ENCODE data around the gene PEAR1. TPM values are rescaled to one million over a fixed set of nuclear protein-coding genes. Genes with fewer than 3 reads are reported as not detected.
A peak's percentile ranks its signal among the peaks of the same experiment; 100 is the strongest.

PEAR1 gene
- total RNA-seq, 8 experiments from 2014 or later = 0.14 to 2.8 (median 0.41) TPM; not detected in 1

DNA sequence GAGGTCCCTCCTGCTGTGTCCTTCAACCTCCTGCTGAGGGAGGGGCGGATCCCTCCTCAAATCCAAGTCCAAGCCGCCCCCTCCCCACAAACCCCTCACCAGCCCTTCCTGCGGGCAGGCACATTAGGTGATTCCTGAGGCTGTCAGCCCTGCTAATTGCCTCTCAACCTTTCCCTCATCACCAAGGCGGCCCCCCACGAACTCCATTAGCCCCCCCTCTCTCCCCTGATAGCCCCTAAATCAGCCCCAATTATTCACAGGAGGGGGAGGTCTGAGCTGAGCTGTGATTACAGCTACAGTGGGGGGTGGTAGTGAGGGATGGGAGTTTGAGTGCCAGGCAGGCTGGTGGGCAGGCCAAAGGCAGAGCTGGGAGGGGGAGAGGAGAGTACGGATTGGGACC, 5.8 kb upstream of the PEAR1 start:
- in situ Hi-C loops (cut with MboI; ENCODE audit: low pct_unique_long_range_greater_than_20kb in 2 of 9, low sequenced_read_pairs in 9 of 9, unreplicated experiment in 9 of 9) = no loop called here
- peak overlapping the region; percentile 1 to 41 for H3K27ac ChIP-seq
- peaks cover 49 to 53% of the 10 kb centered on the region in 2 donors for H3K4me1 ChIP-seq (replicated peaks in 1 of 2)
- peak in 5 of 8 experiments; percentile 3 to 42 (median 11) for ATAC-seq (replicated peaks in 6 of 8)
- no peak overlapping the region for H3K4me3 ChIP-seq
- no CpG with 5 or more reads among the region's 6 CpGs for WGBS, 10 experiments

GRCh38 chr1:156889802-156890580, 3.5 kb upstream of the PEAR1 start:
- ATAC-seq (replicated peaks in 6 of 8) = peak; percentile 24 to 63 (median 38)
- peaks cover 27 to 31% of the 10 kb centered on the region in 2 donors for H3K4me1 ChIP-seq (replicated peaks in 1 of 2)
- in situ Hi-C loops (cut with MboI; ENCODE audit: low pct_unique_long_range_greater_than_20kb in 2 of 9, low sequenced_read_pairs in 9 of 9, unreplicated experiment in 9 of 9) = no loop called here
- no peak overlapping the region for H3K27ac ChIP-seq
- WGBS, 10 experiments = 23 to 100% (median 46%) methylated on average over 1 to 7 of the region's 8 CpGs
- H3K4me3 ChIP-seq = no peak overlapping the region

GRCh38 chr1:156892190-156893047, 1.1 kb upstream of the PEAR1 start:
- ATAC-seq (replicated peaks in 6 of 8) = peak; percentile 71 to 99 (median 90)
- Histone ChIP-seq H3K27ac (no peak overlapping the region), H3K4me1 (replicated peaks in 1 of 2) (peaks cover 13 to 29% of the 10 kb centered on the region in 2 donors), H3K4me3 (peak overlapping the region in 4 of 5 donors; percentile 0 to 18 (median 6))
- in situ Hi-C loops (cut with MboI; ENCODE audit: low pct_unique_long_range_greater_than_20kb in 2 of 9, low sequenced_read_pairs in 9 of 9, unreplicated experiment in 9 of 9) = no loop called here
- 0 to 20% (median 4%) methylated on average over 5 to 38 of the region's 48 CpGs; no CpG with 5 or more reads in 1 of the 10 experiments for WGBS, 10 experiments

DNA sequence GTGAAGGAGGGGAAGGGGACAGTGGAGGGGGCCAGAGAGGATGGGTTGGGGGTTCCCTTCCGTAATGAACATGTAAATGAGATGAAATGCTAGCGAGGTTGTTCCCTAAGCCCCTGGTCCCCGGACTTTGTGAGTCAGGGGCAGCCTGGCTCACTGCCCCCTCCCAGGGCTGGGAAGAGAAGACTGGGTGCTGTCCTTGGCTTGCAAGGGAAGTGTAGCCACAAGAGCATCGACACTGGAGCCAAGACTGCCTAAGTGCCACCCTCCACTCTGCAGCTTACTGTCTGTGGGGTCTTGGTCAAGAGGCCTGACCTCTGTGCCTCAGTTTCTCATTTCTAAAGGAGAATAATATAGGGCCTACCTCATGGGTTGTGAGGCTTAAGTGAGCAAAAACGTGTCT, 483 bp downstream of the PEAR1 start:
- H3K27ac ChIP-seq = no peak overlapping the region

DNA sequence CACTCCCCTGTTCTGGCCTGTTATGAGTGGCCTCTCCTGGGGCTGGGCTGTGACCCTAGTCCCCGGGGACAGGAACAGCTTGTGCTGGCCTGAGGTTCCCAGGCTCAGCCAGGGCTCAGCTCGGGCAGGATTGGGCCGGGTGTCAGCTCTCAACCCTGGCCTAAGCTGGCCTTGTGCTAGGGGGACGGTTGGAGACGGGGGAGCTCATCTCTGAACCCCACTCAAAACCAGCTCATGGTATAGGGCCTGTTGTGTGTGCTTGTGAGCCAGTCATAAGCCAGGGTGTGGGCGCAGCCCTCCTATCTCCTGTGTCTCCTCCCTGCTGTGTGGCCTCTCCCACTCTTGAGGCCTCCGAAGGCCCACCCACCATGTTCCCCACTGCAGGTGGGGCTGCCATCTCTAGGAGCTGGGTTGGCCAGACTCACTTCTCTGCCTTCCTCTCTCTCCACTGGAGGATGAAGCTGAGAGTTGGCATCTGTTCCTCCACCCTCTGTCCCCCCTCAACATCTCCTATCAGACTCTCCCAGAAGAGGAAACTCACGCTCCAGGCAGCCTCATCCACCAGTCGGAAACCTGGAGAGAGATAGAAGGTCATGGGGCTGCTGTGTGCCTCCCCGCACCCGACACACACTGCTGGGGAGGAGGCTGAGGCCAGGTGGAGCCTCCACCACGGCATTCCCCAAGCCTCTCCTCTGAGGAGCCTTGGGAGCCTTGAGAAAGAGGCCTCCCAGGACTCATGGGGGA, 1.4 kb downstream of the PEAR1 start:
- in situ Hi-C loops (cut with MboI; ENCODE audit: low pct_unique_long_range_greater_than_20kb in 2 of 9, low sequenced_read_pairs in 9 of 9, unreplicated experiment in 9 of 9) = no loop called here
- H3K4me1 ChIP-seq (replicated peaks in 1 of 2) = peaks cover 0 to 24% of the 10 kb centered on the region in 2 donors
- H3K27ac ChIP-seq = no peak overlapping the region
- ATAC-seq (replicated peaks in 6 of 8) = peak in 1 of 8 experiments; percentile 13
- no peak overlapping the region for H3K4me3 ChIP-seq
- WGBS, 10 experiments = 71 to 92% (median 89%) methylated on average over 4 to 7 of the region's 12 CpGs; no CpG with 5 or more reads in 5 of the 10 experiments

More for the DNA sequence above, 483 bp downstream of the PEAR1 start:
- in situ Hi-C loops (cut with MboI; ENCODE audit: low pct_unique_long_range_greater_than_20kb in 2 of 9, low sequenced_read_pairs in 9 of 9, unreplicated experiment in 9 of 9) = no loop called here
- H3K4me3 ChIP-seq = no peak overlapping the region
- 17 to 60% (median 26%) methylated on average over 1 to 3 of the region's 5 CpGs; no CpG with 5 or more reads in 5 of the 10 experiments for whole genome bisulfite sequencing, 10 experiments
- peaks cover 0 to 26% of the 10 kb centered on the region in 2 donors for H3K4me1 ChIP-seq (replicated peaks in 1 of 2)
- ATAC-seq (replicated peaks in 6 of 8) = no peak

- no peak for ATAC-seq (replicated peaks in 6 of 8)
- H3K4me3 ChIP-seq = no peak overlapping the region
- no peak overlapping the region for H3K27ac ChIP-seq
- peaks cover 0 to 24% of the 10 kb centered on the region in 2 donors for H3K4me1 ChIP-seq (replicated peaks in 1 of 2)
- in situ Hi-C loops (cut with MboI; ENCODE audit: low pct_unique_long_range_greater_than_20kb in 2 of 9, low sequenced_read_pairs in 9 of 9, unreplicated experiment in 9 of 9) = no loop called here
- 50 to 100% (median 69%) methylated on average over 1 to 4 of the region's 4 CpGs; no CpG with 5 or more reads in 1 of the 10 experiments for WGBS, 10 experiments
Measured at GRCh38 chr1:156895455-156895812, 1.9 kb downstream of the PEAR1 start.

DNA sequence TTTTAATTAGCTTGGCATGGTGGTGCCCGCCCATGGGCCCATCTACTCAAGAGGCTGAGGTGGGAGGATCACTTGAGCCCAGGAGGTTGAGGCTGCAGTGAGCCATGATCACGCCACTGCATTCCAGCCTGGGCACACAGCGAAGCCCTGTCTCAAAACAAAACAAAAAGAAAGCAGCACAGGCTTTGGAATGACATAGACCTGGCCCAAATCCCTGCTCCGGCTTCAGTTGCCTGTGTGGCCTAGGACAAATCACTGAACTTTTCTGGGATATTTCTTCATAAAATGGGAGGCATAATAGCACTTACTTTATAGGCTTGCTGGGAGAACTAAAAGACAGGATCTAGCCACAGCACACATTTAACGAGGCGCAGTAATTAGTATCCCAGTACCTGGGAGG, 2.4 kb downstream of the PEAR1 start:
- WGBS, 10 experiments = 83 to 100% (median 95%) methylated on average over 1 to 6 of the region's 6 CpGs; no CpG with 5 or more reads in 2 of the 10 experiments
- in situ Hi-C loops (cut with MboI; ENCODE audit: low pct_unique_long_range_greater_than_20kb in 2 of 9, low sequenced_read_pairs in 9 of 9, unreplicated experiment in 9 of 9) = no loop called here
- Histone ChIP-seq H3K4me1 (replicated peaks in 1 of 2) (peaks cover 0 to 24% of the 10 kb centered on the region in 2 donors), H3K4me3 (no peak overlapping the region), H3K27ac (no peak overlapping the region)
- ATAC-seq (replicated peaks in 6 of 8) = no peak

DNA sequence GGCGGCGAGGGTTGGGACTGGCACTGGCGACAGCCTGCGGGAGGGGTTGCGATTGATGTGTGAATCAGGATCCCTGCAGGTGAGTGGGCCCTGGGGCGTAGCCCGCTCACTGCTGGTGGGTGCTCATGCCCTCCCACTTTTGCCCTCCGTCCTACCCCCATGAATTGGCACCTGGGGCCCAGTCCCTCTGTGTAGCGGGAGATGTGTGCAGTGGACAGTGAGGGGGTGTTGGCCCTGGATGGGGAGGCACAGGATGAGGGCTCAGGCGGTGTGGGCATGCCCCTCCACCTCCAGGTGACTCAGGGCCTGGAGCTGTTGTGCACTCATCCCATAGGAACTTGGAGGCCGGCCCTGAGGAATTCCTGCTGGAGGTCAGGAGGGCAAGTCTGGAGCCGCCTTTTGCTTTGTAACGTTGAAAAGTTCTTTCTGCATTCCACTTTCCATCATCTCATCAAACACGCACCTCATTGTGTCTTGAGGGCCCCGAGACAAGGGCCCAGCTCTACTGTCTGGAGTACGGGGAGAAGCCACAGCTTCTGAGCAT, 3.0 kb downstream of the PEAR1 start:
- Histone ChIP-seq H3K4me3 (no peak overlapping the region), H3K27ac (no peak overlapping the region), H3K4me1 (replicated peaks in 1 of 2) (peaks cover 0 to 24% of the 10 kb centered on the region in 2 donors)
- WGBS, 10 experiments = 11 to 60% (median 49%) methylated on average over 2 to 6 of the region's 16 CpGs; no CpG with 5 or more reads in 5 of the 10 experiments
- peak in 2 of 8 experiments; percentile 7 to 22 for ATAC-seq (replicated peaks in 6 of 8)
- in situ Hi-C loops (cut with MboI; ENCODE audit: low pct_unique_long_range_greater_than_20kb in 2 of 9, low sequenced_read_pairs in 9 of 9, unreplicated experiment in 9 of 9) = no loop called here

GRCh38 chr1:156897078-156897825, 3.7 kb downstream of the PEAR1 start:
- ATAC-seq (replicated peaks in 6 of 8) = peak in 3 of 8 experiments; percentile 17 to 26 (median 18)
- peaks cover 0 to 24% of the 10 kb centered on the region in 2 donors for H3K4me1 ChIP-seq (replicated peaks in 1 of 2)
- 20 to 100% (median 83%) methylated on average over 2 to 10 of the region's 14 CpGs; no CpG with 5 or more reads in 5 of the 10 experiments for WGBS, 10 experiments
- no peak overlapping the region for H3K4me3 ChIP-seq
- no peak overlapping the region for H3K27ac ChIP-seq
- in situ Hi-C loops (cut with MboI; ENCODE audit: low pct_unique_long_range_greater_than_20kb in 2 of 9, low sequenced_read_pairs in 9 of 9, unreplicated experiment in 9 of 9) = no loop called here

DNA sequence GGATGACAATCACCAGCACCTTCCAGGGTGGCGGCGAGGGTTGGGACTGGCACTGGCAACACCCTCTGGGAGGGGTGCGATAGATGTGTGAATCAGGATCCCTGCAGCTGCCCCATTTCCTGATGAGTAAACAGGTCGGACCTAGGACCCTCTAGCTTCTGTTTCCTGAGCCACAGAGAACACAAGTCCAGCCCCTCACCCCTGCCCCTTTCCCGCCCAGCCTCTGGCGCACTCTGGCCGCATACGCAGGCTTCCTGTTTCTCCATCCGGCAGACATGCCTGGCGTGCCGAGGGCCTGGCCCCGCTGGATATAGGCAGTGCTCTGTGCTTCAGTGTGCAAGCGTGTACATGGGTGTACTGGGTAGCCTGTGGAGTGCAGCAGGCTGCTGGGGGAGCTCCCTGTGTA, 4.6 kb downstream of the PEAR1 start:
- H3K27ac ChIP-seq = no peak overlapping the region
- no peak overlapping the region for H3K4me3 ChIP-seq
- peaks cover 0 to 24% of the 10 kb centered on the region in 2 donors for H3K4me1 ChIP-seq (replicated peaks in 1 of 2)
- peak in 7 of 8 experiments; percentile 3 to 64 (median 55) for ATAC-seq (replicated peaks in 6 of 8)
- in situ Hi-C loops (cut with MboI; ENCODE audit: low pct_unique_long_range_greater_than_20kb in 2 of 9, low sequenced_read_pairs in 9 of 9, unreplicated experiment in 9 of 9) = no loop called here
- WGBS, 10 experiments = 20 to 33% (median 26%) methylated on average over 2 to 6 of the region's 13 CpGs; no CpG with 5 or more reads in 7 of the 10 experiments

DNA sequence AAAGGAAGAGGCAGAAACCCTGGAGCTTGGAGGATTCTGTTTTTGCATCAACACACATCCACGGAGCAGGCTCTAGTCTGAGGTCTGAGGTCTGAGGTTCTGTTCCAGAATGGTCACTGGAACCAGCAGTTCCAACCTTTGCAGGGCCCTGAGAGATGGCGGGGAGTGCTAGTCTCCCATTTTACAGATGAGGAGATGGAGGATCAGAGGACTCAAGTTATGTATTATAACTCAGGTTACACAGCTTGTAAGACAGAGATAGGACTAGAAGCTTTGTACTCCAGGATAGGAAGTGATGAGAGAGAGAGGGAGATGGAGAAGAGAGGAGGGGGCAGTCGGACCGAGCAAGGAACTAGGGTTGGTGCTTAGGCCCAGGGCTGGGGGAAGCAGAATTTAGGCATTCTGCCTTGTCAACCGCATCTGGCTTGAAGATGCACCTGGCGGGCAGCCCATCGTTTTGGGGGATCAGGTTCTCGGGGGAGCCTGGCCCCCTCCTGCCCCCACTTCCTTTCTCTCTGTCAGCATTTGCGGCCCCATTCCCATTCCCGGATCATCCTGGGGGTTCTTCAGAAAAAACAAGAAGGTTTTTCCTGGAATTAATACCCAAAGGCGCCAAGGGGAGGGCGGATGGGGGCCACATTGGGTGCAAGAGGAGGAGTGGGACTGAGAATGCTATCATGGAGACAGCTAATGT, 5.6 kb downstream of the PEAR1 start:
- H3K4me3 ChIP-seq = no peak overlapping the region
- WGBS, 10 experiments = 0 to 93% (median 80%) methylated on average over 1 to 10 of the region's 12 CpGs; no CpG with 5 or more reads in 1 of the 10 experiments
- in situ Hi-C loops (cut with MboI; ENCODE audit: low pct_unique_long_range_greater_than_20kb in 2 of 9, low sequenced_read_pairs in 9 of 9, unreplicated experiment in 9 of 9) = no loop called here
- ATAC-seq (replicated peaks in 6 of 8) = no peak
- peaks cover 0 to 24% of the 10 kb centered on the region in 2 donors for H3K4me1 ChIP-seq (replicated peaks in 1 of 2)
- no peak overlapping the region for H3K27ac ChIP-seq

All from motor neuron (in vitro differentiated cells).